GM18508 (cell line): ENCODE data around the gene BORA.
"Not testable (repeated sequence)": the region's sequence is repeated elsewhere in the genome, so short reads cannot be mapped to it uniquely, and the experiment has no call there.

ENCODE experiments used
- ATAC-seq: cut with Tn5 transposase; IDR thresholded peaks from one replicate; pipeline ENCODE4 v1.9.1; 2021; ENCODE audit warnings: moderate number of reproducible peaks; ENCODE audit not compliant: insufficient read depth, unreplicated experiment

Gene BORA

DNA sequence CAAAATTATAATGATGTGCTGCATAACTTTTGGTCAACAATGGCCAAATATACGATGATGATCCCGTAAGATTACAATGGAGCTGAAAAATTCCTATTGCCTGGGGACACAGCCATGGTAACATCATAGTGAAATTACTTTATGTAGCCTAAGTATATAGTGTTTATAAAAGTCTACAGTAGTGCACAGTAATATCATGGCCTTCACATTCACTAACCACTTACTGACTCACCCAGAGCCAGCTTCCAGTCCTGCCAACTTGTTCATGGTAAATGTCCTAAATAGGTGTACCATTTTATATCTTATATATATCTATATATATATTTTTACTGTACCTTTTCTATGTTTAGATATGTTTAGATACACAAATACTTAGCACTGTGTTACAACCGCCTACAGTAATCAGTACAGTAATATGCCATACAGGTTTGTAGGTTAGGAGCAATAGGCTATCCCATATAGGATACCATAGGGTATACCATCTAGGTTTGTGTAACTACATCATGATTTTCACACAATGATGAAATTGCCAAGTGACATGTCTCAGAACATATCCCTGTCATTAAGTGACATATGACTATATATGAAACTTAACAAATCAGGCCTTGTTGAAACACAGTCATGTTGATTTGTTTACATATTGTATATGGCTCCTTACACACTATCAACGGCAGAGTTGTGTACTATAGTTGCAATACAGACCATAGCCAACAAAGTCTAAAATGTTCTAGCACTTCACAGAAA, 30.2 kb downstream of the BORA start:
- no peak for ATAC-seq

GRCh38 chr13:72760189-72760588, 32.5 kb downstream of the BORA start:
- ATAC-seq = no peak

DNA sequence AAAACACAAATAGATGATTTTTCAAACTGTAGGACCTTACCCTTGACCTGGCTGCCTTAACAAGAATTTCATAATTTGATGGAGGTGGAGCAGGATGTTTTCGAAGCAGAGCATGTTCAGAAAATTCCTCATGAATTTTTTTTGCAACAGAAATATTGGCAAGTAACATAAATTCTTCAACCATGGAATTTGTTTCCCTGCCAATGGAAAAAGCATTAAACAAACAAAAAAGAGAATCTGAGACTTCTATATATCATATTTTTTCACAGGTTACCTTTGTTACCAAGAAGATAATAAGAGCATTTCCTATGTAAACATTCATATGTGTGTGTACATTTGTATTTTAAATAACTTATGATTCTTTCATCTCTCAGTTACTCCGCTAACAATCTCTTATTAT, 35.7 kb downstream of the BORA start:
- ATAC-seq = no peak

- no peak for ATAC-seq
Observed at GRCh38 chr13:72774019-72774418, 46.3 kb downstream of the BORA start.

DNA sequence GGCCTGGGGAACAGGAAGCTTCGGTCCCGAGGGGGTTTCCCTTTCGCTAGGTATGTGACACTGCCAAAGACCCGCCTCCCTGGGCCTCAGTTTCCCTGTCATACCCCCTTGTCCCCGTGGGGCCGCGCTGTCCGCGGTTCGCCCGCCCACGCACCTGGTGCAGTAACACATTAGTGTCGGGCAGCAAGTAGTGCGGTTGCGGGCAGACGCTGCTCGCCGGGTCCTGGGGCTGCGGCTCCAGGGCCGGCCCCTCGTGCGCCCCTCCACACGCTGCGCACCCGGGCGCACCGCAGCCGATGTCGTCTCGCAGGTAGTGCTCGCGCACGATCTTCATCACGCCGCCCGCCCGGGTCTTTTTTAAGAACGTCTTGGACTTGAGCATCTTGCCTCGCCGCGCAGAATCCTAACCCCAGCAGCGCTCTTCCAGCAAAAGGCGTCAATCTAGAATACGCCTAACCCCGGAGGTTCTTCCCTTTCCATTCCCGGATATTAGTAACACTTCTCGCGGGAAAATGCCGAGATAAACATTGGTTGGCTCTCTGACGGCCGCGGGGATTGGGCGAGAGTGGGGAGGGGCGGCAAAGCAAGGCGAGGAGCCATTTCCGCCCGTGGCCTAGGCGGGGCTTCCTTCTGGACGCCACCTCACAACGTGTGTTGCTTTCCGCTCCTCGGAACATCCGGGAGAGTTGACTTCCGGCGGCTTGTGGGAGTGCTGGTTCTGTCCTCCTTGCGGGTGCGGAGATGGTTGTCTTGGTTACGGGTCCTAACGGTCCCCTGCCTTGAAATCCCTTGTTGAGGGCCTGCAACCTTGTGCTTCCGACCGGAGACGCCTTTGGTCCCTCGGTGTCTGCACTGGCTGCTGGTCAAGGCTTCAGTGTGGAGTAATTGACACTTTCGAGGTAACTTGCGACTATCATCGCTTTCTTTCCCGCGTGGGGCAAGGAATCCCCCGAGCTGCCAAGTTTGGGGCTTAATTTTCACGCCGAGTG, 54.0 kb downstream of the BORA start, which contains the start of the genes DIS3 and PIBF1:
Gene DIS3 (minus strand): TSS at position 450 of the 989 bp plus-strand sequence. CDS start 68 bp downstream, at position 382.
Gene PIBF1 (plus strand): TSS at position 683 of the 989 bp plus-strand sequence. CDS start 1,337 bp downstream, outside the sequence.
- peak; percentile 99 for ATAC-seq

GRCh38 chr13:72782717-72783116, 55.0 kb downstream of the BORA start:
- ATAC-seq = no peak

GRCh38 chr13:72784679-72785078, 57.0 kb downstream of the BORA start:
- not testable (repeated sequence) for ATAC-seq

DNA sequence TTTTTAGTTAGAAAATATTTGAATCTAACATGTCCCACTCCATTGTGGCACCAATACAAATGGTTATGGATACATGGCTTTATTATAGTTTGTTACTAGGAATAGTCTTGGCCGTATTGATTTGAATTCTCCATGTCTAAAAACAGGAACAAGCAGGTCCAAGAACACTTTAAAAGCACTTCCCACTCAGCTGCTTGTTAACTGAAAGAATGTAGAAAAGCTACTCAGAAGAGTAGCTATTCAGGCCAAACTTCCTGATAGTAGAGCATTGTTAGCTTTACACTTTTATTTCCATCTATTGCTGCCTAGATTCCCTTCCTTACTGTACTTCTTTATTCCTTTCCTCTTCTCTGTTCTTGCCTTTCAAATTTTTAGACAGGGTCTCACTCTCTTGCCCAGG, 61.1 kb downstream of the BORA start:
- no peak for ATAC-seq

- ATAC-seq = no peak
Observed at GRCh38 chr13:72792640-72793039, 64.9 kb downstream of the BORA start.

- ATAC-seq = no peak
Observed at GRCh38 chr13:72798817-72799216, 71.1 kb downstream of the BORA start.

DNA sequence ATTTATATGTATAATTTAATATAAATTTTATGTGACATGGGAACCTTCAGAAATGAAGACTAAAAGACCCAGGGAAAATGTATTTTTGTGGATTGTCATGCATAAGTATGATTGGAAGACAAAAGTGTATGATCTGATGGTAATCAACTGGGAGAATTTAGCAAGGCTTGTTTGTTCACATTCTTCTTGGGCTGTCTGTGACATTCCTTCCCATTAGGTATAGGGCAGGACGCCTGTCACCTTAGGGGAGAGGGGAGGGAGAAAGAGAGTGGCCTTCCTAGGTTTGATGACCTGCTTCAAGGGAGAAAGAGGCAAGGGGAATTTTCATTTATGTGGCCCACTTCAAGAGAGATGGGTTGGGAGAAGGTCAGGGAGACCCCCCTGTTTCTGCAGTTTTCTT, 76.6 kb downstream of the BORA start:
- no peak for ATAC-seq
